Subcutaneous abdominal adipose tissue (tissue), 5 donors: ENCODE data around the gene IZUMO1R.
"Not testable (repeated sequence)": the region's sequence is repeated elsewhere in the genome, so short reads cannot be mapped to it uniquely, and the experiment has no call there.

ENCODE experiments used
- H3K27ac ChIP-seq: one replicate; pipeline ENCODE4 v1.7.0; 2013; ENCODE audit warnings: low read depth, mild to moderate bottlenecking, inconsistent platforms, low read length, moderate library complexity
- H3K27me3 ChIP-seq, 5 donors: one replicate each; pipeline ENCODE4 v1.7.0; 2013; ENCODE audit warnings: low read length in 5 of 5, inconsistent platforms in 1 of 5; ENCODE audit not compliant: control insufficient read depth in 5 of 5, insufficient read depth in 4 of 5
- H3K36me3 ChIP-seq, 5 donors: one replicate each; pipeline ENCODE4 v1.7.0; 2013; ENCODE audit warnings: low read length in 5 of 5; ENCODE audit not compliant: control insufficient read depth in 5 of 5, insufficient read depth in 5 of 5
- H3K4me1 ChIP-seq, 5 donors: one replicate each; pipeline ENCODE4 v1.7.0; 2013; ENCODE audit warnings: low read length in 5 of 5, mild to moderate bottlenecking in 3 of 5, moderate library complexity in 1 of 5; ENCODE audit not compliant: control insufficient read depth in 5 of 5, insufficient read depth in 5 of 5
- H3K4me3 ChIP-seq, 5 donors: one replicate each; pipeline ENCODE4 v1.7.0; 2013; ENCODE audit warnings: low read length in 5 of 5, low read depth in 1 of 5
- H3K9ac ChIP-seq, 5 donors: one replicate each; pipeline ENCODE4 v1.7.0; 2013; ENCODE audit warnings: low read length in 5 of 5, mild to moderate bottlenecking in 4 of 5, moderate library complexity in 3 of 5
- H3K9me3 ChIP-seq, 5 donors: one replicate each; pipeline ENCODE4 v1.7.0; 2013; ENCODE audit warnings: low read length in 5 of 5; ENCODE audit not compliant: control insufficient read depth in 5 of 5
- donor health status: healthy.
- donor health status: healthy.
- donor health status: healthy.
- donor health status: healthy.
- donor health status: healthy.

The IZUMO1R gene

GRCh38 chr11:94346311-94346710 is 41.9 kb downstream of the IZUMO1R start:
- H3K9ac ChIP-seq, H3K4me1 ChIP-seq: not testable (repeated sequence)

GRCh38 chr11:94350850-94351563 is 46.6 kb downstream of the IZUMO1R start:
- not testable (repeated sequence) for H3K4me3 ChIP-seq, H3K27me3 ChIP-seq, H3K4me1 ChIP-seq, H3K9me3 ChIP-seq, H3K36me3 ChIP-seq, H3K27ac ChIP-seq, H3K9ac ChIP-seq

More at GRCh38 chr11:94346311-94346710, 41.9 kb downstream of the IZUMO1R start:
- not testable (repeated sequence) for H3K27me3 ChIP-seq, H3K27ac ChIP-seq, H3K9me3 ChIP-seq, H3K36me3 ChIP-seq, H3K4me3 ChIP-seq
